HepG2 (cell line): Measurements from ENCODE around the gene CCN2. TPM values are rescaled to one million over a fixed set of nuclear protein-coding genes. Genes with fewer than 3 reads are reported as not detected.

ENCODE experiments used
- CBX5 ChIP-seq: sonication (generic); formaldehyde crosslinking; IDR thresholded peaks from 2 replicates; pipeline ENCODE4 v1.4.0; 2020; ENCODE audit warnings: missing genetic modification reagents, borderline replicate concordance
- FOXC1 ChIP-seq: sonication (generic); formaldehyde crosslinking; IDR thresholded peaks from 2 replicates; pipeline ENCODE4 v1.8.0; 2022; ENCODE audit warnings: mild to moderate bottlenecking, missing genetic modification reagents, borderline replicate concordance
- HOXA3 ChIP-seq: sonication (generic); formaldehyde crosslinking; IDR thresholded peaks from 2 replicates; pipeline ENCODE4 v1.5.0; 2020; ENCODE audit warnings: missing genetic modification reagents
- KLF11 ChIP-seq: IDR thresholded peaks from 2 replicates; pipeline ENCODE4 v1.6.1; 2016; ENCODE audit warnings: missing compliant biosample characterization
- SALL1 ChIP-seq: sonication (generic); formaldehyde crosslinking; IDR thresholded peaks from 2 replicates; pipeline ENCODE4 v1.8.0; 2022; ENCODE audit warnings: mild to moderate bottlenecking, missing genetic modification reagents
- SP140L ChIP-seq: sonication (generic); formaldehyde crosslinking; IDR thresholded peaks from 2 replicates; pipeline ENCODE4 v1.4.0; 2020; ENCODE audit warnings: missing genetic modification reagents, borderline replicate concordance
- XBP1 ChIP-seq: sonication (generic); formaldehyde crosslinking; IDR thresholded peaks from 2 replicates; pipeline ENCODE4 v1.5.0; 2020; ENCODE audit warnings: missing genetic modification reagents
- ZNF335 ChIP-seq: sonication (generic); formaldehyde crosslinking; IDR thresholded peaks from 2 replicates; pipeline ENCODE4 v1.4.0; 2020; ENCODE audit warnings: missing genetic modification reagents
- ZNF431 ChIP-seq: sonication (generic); formaldehyde crosslinking; IDR thresholded peaks from 2 replicates; pipeline ENCODE4 v1.9.0; 2022; ENCODE audit warnings: missing genetic modification reagents, low read depth, mild to moderate bottlenecking, borderline replicate concordance
- ZNF780A ChIP-seq: sonication (generic); formaldehyde crosslinking; IDR thresholded peaks from 2 replicates; pipeline ENCODE4 v1.8.0; 2022; ENCODE audit warnings: mild to moderate bottlenecking, missing genetic modification reagents, moderate library complexity
- ZSCAN22 ChIP-seq: sonication (generic); formaldehyde crosslinking; IDR thresholded peaks from 2 replicates; pipeline ENCODE4 v1.4.0; 2020; ENCODE audit warnings: mild to moderate bottlenecking, missing genetic modification reagents
- polyA plus RNA-seq, 8 experiments: library from polyadenylated mRNA; depleted of rRNA in 3 of 8; stranded (reverse) in 7 of 8; unstranded in 1 of 8; fragments of >200 nt; fragmentation: Illumina TruSeq in 4 of 8; extraction: Trizol in 4 of 8; gene quantifications; 2 replicates each; pipeline versions ENCODE4 v1.2.1 to v1.2.3, GENCODE V29; 2011 to 2016; ENCODE audit warnings: low read depth in 4 of 8, missing spikeins in 1 of 8, mixed read lengths in 1 of 8; ENCODE audit not compliant: insufficient read depth in 1 of 8
- total RNA-seq, 5 experiments: library from RNA; depleted of rRNA; stranded (reverse); fragments of >200 nt; fragmentation: Illumina TruSeq; extraction: Trizol; gene quantifications; 2 replicates each; pipeline ENCODE4 v1.2.3, GENCODE V29; 2016; ENCODE audit warnings: low read depth in 1 of 5
- TF ChIP-seq, protein P1 (sequence below): IDR thresholded peaks from 2 replicates; pipeline ENCODE4 v1.6.1; 2012; ENCODE audit warnings: low read length, improper control_type of control experiment
- TF ChIP-seq, protein P2 (sequence below): sonication (generic); formaldehyde crosslinking; IDR thresholded peaks from 2 replicates; pipeline ENCODE4 v1.4.0; 2020; ENCODE audit warnings: mild to moderate bottlenecking, missing genetic modification reagents
- TF ChIP-seq, protein P3 (sequence below): sonication (generic); formaldehyde crosslinking; IDR thresholded peaks from 2 replicates; pipeline ENCODE4 v1.4.0; 2020; ENCODE audit warnings: mild to moderate bottlenecking, missing genetic modification reagents, borderline replicate concordance
- TF ChIP-seq, protein P4 (sequence below): sonication (generic); formaldehyde crosslinking; IDR thresholded peaks from 2 replicates; pipeline ENCODE4 v1.4.0; 2020; ENCODE audit warnings: missing genetic modification reagents, borderline replicate concordance
- TF ChIP-seq, protein P5 (sequence below): IDR thresholded peaks from 2 replicates; pipeline ENCODE4 v1.6.1; 2016; ENCODE audit warnings: missing genetic modification reagents, missing compliant biosample characterization
- TF ChIP-seq, protein P6 (sequence below): IDR thresholded peaks from 2 replicates; pipeline ENCODE4 v1.6.1; 2016; ENCODE audit warnings: low read depth, borderline replicate concordance

Gene CCN2
- total and polyA plus RNA-seq, 2 of the 13 experiments (the other 11 are each of a cell fraction or from before 2014, with no cell fraction given): 34.7 to 316 TPM

DNA sequence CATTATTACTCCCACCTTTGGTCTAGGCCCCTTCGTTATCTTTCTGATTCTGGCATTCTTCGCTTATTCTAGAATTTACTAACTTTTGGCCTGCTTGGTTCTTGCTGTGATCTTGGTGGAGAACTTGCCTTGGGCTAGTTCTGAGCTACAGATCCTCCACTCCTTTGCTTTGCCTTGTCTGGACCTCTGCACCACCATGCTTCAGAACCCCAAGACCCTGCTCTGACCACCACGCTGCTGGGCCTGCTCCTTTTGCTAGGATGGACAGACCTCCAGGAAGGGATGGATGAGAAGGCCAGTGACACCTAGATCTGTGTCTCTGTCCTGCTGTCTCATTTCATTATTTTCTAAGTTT is 30.4 kb upstream of the CCN2 start (continued):
- TF ChIP-seq, protein P1, sequence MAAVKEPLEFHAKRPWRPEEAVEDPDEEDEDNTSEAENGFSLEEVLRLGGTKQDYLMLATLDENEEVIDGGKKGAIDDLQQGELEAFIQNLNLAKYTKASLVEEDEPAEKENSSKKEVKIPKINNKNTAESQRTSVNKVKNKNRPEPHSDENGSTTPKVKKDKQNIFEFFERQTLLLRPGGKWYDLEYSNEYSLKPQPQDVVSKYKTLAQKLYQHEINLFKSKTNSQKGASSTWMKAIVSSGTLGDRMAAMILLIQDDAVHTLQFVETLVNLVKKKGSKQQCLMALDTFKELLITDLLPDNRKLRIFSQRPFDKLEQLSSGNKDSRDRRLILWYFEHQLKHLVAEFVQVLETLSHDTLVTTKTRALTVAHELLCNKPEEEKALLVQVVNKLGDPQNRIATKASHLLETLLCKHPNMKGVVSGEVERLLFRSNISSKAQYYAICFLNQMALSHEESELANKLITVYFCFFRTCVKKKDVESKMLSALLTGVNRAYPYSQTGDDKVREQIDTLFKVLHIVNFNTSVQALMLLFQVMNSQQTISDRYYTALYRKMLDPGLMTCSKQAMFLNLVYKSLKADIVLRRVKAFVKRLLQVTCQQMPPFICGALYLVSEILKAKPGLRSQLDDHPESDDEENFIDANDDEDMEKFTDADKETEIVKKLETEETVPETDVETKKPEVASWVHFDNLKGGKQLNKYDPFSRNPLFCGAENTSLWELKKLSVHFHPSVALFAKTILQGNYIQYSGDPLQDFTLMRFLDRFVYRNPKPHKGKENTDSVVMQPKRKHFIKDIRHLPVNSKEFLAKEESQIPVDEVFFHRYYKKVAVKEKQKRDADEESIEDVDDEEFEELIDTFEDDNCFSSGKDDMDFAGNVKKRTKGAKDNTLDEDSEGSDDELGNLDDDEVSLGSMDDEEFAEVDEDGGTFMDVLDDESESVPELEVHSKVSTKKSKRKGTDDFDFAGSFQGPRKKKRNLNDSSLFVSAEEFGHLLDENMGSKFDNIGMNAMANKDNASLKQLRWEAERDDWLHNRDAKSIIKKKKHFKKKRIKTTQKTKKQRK: no peak
- TF ChIP-seq ZNF431 (no peak), ZNF335 (CRISPR knock-in tag) (no peak), CBX5 (CRISPR knock-in tag) (no peak), FOXC1 (CRISPR knock-in tag) (no peak; the same call in 1 of the 2 replicates), HOXA3 (CRISPR knock-in tag) (no peak), ZNF780A (CRISPR knock-in tag) (no peak), SALL1 (CRISPR knock-in tag) (peak; percentile 13; the same call in 1 of the 2 replicates), ZSCAN22 (CRISPR knock-in tag) (no peak), XBP1 (no peak), SP140L (CRISPR knock-in tag) (no peak), KLF11 (no peak)
- TF ChIP-seq, protein P2, sequence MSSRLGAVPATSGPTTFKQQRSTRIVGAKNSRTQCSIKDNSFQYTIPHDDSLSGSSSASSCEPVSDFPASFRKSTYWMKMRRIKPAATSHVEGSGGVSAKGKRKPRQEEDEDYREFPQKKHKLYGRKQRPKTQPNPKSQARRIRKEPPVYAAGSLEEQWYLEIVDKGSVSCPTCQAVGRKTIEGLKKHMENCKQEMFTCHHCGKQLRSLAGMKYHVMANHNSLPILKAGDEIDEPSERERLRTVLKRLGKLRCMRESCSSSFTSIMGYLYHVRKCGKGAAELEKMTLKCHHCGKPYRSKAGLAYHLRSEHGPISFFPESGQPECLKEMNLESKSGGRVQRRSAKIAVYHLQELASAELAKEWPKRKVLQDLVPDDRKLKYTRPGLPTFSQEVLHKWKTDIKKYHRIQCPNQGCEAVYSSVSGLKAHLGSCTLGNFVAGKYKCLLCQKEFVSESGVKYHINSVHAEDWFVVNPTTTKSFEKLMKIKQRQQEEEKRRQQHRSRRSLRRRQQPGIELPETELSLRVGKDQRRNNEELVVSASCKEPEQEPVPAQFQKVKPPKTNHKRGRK (CRISPR knock-in tag): 0 out of 2 replicates have a peak, but pooled peaks have one; percentile 65
- TF ChIP-seq, protein P3, sequence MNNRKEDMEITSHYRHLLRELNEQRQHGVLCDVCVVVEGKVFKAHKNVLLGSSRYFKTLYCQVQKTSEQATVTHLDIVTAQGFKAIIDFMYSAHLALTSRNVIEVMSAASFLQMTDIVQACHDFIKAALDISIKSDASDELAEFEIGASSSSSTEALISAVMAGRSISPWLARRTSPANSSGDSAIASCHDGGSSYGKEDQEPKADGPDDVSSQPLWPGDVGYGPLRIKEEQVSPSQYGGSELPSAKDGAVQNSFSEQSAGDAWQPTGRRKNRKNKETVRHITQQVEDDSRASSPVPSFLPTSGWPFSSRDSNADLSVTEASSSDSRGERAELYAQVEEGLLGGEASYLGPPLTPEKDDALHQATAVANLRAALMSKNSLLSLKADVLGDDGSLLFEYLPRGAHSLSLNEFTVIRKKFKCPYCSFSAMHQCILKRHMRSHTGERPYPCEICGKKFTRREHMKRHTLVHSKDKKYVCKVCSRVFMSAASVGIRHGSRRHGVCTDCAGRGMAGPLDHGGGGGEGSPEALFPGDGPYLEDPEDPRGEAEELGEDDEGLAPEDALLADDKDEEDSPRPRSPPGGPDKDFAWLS (CRISPR knock-in tag): no peak
- TF ChIP-seq, protein P4, sequence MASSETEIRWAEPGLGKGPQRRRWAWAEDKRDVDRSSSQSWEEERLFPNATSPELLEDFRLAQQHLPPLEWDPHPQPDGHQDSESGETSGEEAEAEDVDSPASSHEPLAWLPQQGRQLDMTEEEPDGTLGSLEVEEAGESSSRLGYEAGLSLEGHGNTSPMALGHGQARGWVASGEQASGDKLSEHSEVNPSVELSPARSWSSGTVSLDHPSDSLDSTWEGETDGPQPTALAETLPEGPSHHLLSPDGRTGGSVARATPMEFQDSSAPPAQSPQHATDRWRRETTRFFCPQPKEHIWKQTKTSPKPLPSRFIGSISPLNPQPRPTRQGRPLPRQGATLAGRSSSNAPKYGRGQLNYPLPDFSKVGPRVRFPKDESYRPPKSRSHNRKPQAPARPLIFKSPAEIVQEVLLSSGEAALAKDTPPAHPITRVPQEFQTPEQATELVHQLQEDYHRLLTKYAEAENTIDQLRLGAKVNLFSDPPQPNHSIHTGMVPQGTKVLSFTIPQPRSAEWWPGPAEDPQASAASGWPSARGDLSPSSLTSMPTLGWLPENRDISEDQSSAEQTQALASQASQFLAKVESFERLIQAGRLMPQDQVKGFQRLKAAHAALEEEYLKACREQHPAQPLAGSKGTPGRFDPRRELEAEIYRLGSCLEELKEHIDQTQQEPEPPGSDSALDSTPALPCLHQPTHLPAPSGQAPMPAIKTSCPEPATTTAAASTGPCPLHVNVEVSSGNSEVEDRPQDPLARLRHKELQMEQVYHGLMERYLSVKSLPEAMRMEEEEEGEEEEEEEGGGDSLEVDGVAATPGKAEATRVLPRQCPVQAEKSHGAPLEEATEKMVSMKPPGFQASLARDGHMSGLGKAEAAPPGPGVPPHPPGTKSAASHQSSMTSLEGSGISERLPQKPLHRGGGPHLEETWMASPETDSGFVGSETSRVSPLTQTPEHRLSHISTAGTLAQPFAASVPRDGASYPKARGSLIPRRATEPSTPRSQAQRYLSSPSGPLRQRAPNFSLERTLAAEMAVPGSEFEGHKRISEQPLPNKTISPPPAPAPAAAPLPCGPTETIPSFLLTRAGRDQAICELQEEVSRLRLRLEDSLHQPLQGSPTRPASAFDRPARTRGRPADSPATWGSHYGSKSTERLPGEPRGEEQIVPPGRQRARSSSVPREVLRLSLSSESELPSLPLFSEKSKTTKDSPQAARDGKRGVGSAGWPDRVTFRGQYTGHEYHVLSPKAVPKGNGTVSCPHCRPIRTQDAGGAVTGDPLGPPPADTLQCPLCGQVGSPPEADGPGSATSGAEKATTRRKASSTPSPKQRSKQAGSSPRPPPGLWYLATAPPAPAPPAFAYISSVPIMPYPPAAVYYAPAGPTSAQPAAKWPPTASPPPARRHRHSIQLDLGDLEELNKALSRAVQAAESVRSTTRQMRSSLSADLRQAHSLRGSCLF (CRISPR knock-in tag): no peak
- TF ChIP-seq, protein P5, sequence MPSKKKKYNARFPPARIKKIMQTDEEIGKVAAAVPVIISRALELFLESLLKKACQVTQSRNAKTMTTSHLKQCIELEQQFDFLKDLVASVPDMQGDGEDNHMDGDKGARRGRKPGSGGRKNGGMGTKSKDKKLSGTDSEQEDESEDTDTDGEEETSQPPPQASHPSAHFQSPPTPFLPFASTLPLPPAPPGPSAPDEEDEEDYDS (CRISPR knock-in tag): no peak
- TF ChIP-seq, protein P6, sequence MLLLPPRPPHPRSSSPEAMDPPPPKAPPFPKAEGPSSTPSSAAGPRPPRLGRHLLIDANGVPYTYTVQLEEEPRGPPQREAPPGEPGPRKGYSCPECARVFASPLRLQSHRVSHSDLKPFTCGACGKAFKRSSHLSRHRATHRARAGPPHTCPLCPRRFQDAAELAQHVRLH (CRISPR knock-in tag): no peak
